A549 (cell line): ENCODE measurements around the gene ATP7B. TPM values are rescaled to one million over a fixed set of nuclear protein-coding genes. Genes with fewer than 3 reads are reported as not detected.
A peak's percentile ranks its signal among the peaks of the same experiment; 100 is the strongest.

Experiments used
- ATAC-seq, 2 experiments: fragments of 200-7000 bp in 1 of 2; fragments of >200 bp in 1 of 2; cut with Nextera tagmentation in 1 of 2; cut with Tn5 transposase in 1 of 2; 3 replicates each; pipeline versions ENCODE4 v1.8.0 to v1.9.1; 2018 to 2020; ENCODE audit warnings: mild to moderate bottlenecking in 1 of 2, moderate library complexity in 1 of 2
- CTCF ChIA-PET: fragments of 300-600 bp; sonication (Branson Sonifier 250); formaldehyde crosslinking; extraction: SDS; loops from one replicate; lab custom pipeline; 2021; ENCODE audit warnings: antibody characterized with exemption, inconsistent platforms; lab: Yijun Ruan, JAX
- POLR2A ChIA-PET: fragments of 350-600 bp; formaldehyde crosslinking; extraction: SDS; loops from one replicate; lab custom pipeline; 2021; ENCODE audit warnings: antibody characterized with exemption, inconsistent platforms; lab: Yijun Ruan, JAX
- DNase-seq, 2 experiments: peaks; one replicate each; pipeline versions ENCODE4 v3.0.0 to v3.0.0-alpha.2; 2011 to 2016; ENCODE audit warnings: low read depth in 1 of 2, low spot score in 1 of 2
- FAIRE-seq: peaks from 2 replicates; lab custom pipeline; 2011; peaks lifted over from hg19 to GRCh38; lab: Jason Lieb, UNC
- H3K27ac ChIP-seq, 2 experiments: fragments of >200 bp; sonication (Bioruptor Twin); formaldehyde crosslinking; 3 replicates each; pipeline ENCODE4 v1.5.1; 2016 to 2017
- H3K4me1 ChIP-seq: fragments of >200 bp; sonication (Bioruptor Twin); formaldehyde crosslinking; 3 replicates; pipeline ENCODE4 v1.6.1; 2016
- H3K4me2 ChIP-seq: fragments of >200 bp; sonication (Bioruptor Twin); formaldehyde crosslinking; 3 replicates; pipeline ENCODE4 v1.6.1; 2016
- H3K4me3 ChIP-seq: fragments of >200 bp; sonication (Bioruptor Twin); formaldehyde crosslinking; 3 replicates; pipeline ENCODE4 v1.5.1; 2016
- H3K9me3 ChIP-seq: fragments of >200 bp; sonication (Bioruptor Twin); formaldehyde crosslinking; 3 replicates; pipeline ENCODE4 v1.6.1; 2016
- CHD2 ChIP-seq: fragments of 150-350 bp; IDR thresholded peaks from 2 replicates; pipeline ENCODE4 v1.6.1; 2014; ENCODE audit warnings: low read length; ENCODE audit not compliant: partially characterized antibody
- CHD4 ChIP-seq: fragments of 200-600 bp; sonication (generic); IDR thresholded peaks from 2 replicates; pipeline ENCODE4 v1.6.1; 2016; ENCODE audit warnings: antibody characterized with exemption, mild to moderate bottlenecking, borderline replicate concordance
- EHF ChIP-seq: fragments of 250-450 bp; sonication (Bioruptor Pico); IDR thresholded peaks from 2 replicates; pipeline ENCODE4 v1.5.0; 2020; ENCODE audit warnings: mild to moderate bottlenecking
- EP300 ChIP-seq, 2 experiments: fragments of >200 bp; sonication (Bioruptor Twin); formaldehyde crosslinking; IDR thresholded peaks; 2 replicates in 1 of 2; 3 replicates in 1 of 2; pipeline ENCODE4 v1.6.1; 2016 to 2017
- ESRRA ChIP-seq: fragments of 150-350 bp; IDR thresholded peaks from 2 replicates; pipeline ENCODE4 v1.6.1; 2014; ENCODE audit warnings: mild to moderate bottlenecking, low read length, borderline replicate concordance
- HOXB5 ChIP-seq: fragments of 250-450 bp; sonication (Bioruptor Pico); IDR thresholded peaks from 2 replicates; pipeline ENCODE4 v1.5.0; 2020; ENCODE audit warnings: mild to moderate bottlenecking, moderate library complexity
- MAFK ChIP-seq: fragments of 450-650 bp; IDR thresholded peaks from 2 replicates; pipeline ENCODE4 v1.6.1; 2014; ENCODE audit not compliant: partially characterized antibody
- RAD21 ChIP-seq, 2 experiments: fragments of >200 bp in 1 of 2; sonication (Bioruptor Twin) in 1 of 2; formaldehyde crosslinking in 1 of 2; IDR thresholded peaks in 1 of 2; conservative IDR thresholded peaks in 1 of 2; 2 replicates in 1 of 2; 3 replicates in 1 of 2; pipeline ENCODE4 v1.6.1; 2012 to 2018; ENCODE audit warnings: inconsistent platforms in 1 of 2
- RARB ChIP-seq: fragments of 250-450 bp; sonication (Bioruptor Pico); IDR thresholded peaks from 2 replicates; pipeline ENCODE4 v1.8.0; 2021; ENCODE audit warnings: mild to moderate bottlenecking, moderate library complexity
- SMC3 ChIP-seq: fragments of >200 bp; sonication (Bioruptor Twin); formaldehyde crosslinking; IDR thresholded peaks from 3 replicates; pipeline ENCODE4 v1.6.1; 2018; ENCODE audit warnings: inconsistent platforms
- WGBS: methylation state at CpG from one replicate; pipeline ENCODE4 v1.1.6; 2017; ENCODE audit errors: missing lambda C conversion rate; 5-methylcytosine and 5-hydroxymethylcytosine counted together
- polyA plus RNA-seq, 4 experiments: library from polyadenylated mRNA; depleted of rRNA in 3 of 4; stranded (reverse); fragments of >200 nt; fragmentation: RNase III in 1 of 4; extraction: RNeasy Plus Mini Kit Qiagen cat#74134 plus additional on column Dnase treatment in 1 of 4; gene quantifications; 2 replicates in 3 of 4; 3 replicates in 1 of 4; pipeline ENCODE4 v1.2.3, GENCODE V29; 2011 to 2017
- TF ChIP-seq, protein P1 (sequence below): fragments of 200-600 bp; sonication (generic); IDR thresholded peaks from 2 replicates; pipeline ENCODE4 v1.6.1; 2016; ENCODE audit warnings: antibody characterized with exemption, mild to moderate bottlenecking, moderate library complexity
- TF ChIP-seq, protein P2 (sequence below): IDR thresholded peaks from 2 replicates; pipeline ENCODE4 v1.6.1; 2012; ENCODE audit warnings: low read depth, borderline replicate concordance
- TF ChIP-seq, protein P3 (sequence below): fragments of >200 bp; sonication (Bioruptor Twin); formaldehyde crosslinking; IDR thresholded peaks from 3 replicates; pipeline ENCODE4 v1.5.1; 2016
- TF ChIP-seq, protein P4 (sequence below): fragments of >200 bp; sonication (Bioruptor Twin); formaldehyde crosslinking; IDR thresholded peaks from 2 replicates; pipeline ENCODE4 v1.6.1; 2016
- TF ChIP-seq, protein P5 (sequence below): IDR thresholded peaks from 2 replicates; pipeline ENCODE4 v1.6.1; 2012
- TF ChIP-seq, protein P6 (sequence below): IDR thresholded peaks from 2 replicates; pipeline ENCODE4 v1.6.1; 2012
- TF ChIP-seq, protein P7 (sequence below): fragments of 450-650 bp; IDR thresholded peaks from 2 replicates; pipeline ENCODE4 v1.6.1; 2014; ENCODE audit warnings: antibody characterized with exemption

Gene ATP7B
- polyA plus RNA-seq, 2 of the 4 experiments (the other 2 are of a cell fraction), result 2.8 to 3.9 TPM

DNA sequence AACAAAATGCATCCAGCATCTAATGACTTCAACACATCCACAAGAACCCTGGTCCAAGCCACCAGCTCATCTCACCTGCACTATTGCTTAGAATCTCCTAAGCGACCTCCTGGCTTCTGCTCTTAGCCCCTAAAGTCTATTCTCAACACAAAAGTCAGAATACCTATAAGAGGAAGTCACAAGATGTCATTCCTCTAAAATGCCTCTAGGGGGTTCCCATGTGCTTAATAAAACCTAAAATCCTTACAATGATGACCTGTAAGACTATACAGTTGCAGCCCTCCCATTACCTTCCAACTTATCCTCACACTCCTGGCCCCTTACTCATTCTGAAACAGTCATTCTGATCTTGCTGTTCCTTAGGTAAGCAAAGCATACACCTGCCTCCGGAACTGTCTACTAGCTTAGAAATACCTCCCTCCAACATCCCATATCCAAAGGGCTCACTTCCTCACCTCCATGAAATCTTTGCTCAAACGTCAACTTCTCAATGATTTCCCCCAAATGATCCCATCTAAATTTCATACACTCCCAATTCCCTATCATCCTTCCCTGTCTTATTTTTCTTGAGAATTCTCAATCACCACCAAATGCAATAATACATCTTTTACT, 10.0 kb downstream of the ATP7B start:
- DNase-seq, result peak; percentile 40 to 46
- CTCF ChIA-PET, result interaction anchor here (0.6 to 3.0 kb wide), 10 partner anchors 8 to 200 kb away, joined by 3 to 22 read pairs (median 4); partner anchors contain the start of gene NEK5
- Histone ChIP-seq H3K4me3 (no peak overlapping the region), H3K4me2 (no peak overlapping the region), H3K27ac (no peak overlapping the region), H3K9me3 (no peaks in the 10 kb centered on the region), H3K4me1 (no peaks in the 10 kb centered on the region)
- TF ChIP-seq, protein P1, sequence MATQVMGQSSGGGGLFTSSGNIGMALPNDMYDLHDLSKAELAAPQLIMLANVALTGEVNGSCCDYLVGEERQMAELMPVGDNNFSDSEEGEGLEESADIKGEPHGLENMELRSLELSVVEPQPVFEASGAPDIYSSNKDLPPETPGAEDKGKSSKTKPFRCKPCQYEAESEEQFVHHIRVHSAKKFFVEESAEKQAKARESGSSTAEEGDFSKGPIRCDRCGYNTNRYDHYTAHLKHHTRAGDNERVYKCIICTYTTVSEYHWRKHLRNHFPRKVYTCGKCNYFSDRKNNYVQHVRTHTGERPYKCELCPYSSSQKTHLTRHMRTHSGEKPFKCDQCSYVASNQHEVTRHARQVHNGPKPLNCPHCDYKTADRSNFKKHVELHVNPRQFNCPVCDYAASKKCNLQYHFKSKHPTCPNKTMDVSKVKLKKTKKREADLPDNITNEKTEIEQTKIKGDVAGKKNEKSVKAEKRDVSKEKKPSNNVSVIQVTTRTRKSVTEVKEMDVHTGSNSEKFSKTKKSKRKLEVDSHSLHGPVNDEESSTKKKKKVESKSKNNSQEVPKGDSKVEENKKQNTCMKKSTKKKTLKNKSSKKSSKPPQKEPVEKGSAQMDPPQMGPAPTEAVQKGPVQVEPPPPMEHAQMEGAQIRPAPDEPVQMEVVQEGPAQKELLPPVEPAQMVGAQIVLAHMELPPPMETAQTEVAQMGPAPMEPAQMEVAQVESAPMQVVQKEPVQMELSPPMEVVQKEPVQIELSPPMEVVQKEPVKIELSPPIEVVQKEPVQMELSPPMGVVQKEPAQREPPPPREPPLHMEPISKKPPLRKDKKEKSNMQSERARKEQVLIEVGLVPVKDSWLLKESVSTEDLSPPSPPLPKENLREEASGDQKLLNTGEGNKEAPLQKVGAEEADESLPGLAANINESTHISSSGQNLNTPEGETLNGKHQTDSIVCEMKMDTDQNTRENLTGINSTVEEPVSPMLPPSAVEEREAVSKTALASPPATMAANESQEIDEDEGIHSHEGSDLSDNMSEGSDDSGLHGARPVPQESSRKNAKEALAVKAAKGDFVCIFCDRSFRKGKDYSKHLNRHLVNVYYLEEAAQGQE, result no peak
- TF ChIP-seq RAD21 (conservative IDR thresholded peaks at IDR 0.05 in 1 of 2, IDR thresholded peaks at IDR 0.05 in 1 of 2) (peak; percentile 53 to 55; a peak in 4 of 5 replicates), SMC3 (peak; percentile 26; the same call in 1 of the 3 replicates), EHF (CRISPR knock-in tag) (no peak)
- TF ChIP-seq, protein P2, sequence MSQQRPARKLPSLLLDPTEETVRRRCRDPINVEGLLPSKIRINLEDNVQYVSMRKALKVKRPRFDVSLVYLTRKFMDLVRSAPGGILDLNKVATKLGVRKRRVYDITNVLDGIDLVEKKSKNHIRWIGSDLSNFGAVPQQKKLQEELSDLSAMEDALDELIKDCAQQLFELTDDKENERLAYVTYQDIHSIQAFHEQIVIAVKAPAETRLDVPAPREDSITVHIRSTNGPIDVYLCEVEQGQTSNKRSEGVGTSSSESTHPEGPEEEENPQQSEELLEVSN, result no peak
- TF ChIP-seq, protein P3, sequence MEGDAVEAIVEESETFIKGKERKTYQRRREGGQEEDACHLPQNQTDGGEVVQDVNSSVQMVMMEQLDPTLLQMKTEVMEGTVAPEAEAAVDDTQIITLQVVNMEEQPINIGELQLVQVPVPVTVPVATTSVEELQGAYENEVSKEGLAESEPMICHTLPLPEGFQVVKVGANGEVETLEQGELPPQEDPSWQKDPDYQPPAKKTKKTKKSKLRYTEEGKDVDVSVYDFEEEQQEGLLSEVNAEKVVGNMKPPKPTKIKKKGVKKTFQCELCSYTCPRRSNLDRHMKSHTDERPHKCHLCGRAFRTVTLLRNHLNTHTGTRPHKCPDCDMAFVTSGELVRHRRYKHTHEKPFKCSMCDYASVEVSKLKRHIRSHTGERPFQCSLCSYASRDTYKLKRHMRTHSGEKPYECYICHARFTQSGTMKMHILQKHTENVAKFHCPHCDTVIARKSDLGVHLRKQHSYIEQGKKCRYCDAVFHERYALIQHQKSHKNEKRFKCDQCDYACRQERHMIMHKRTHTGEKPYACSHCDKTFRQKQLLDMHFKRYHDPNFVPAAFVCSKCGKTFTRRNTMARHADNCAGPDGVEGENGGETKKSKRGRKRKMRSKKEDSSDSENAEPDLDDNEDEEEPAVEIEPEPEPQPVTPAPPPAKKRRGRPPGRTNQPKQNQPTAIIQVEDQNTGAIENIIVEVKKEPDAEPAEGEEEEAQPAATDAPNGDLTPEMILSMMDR, result peak; percentile 52
- 19% methylated on average over 3 of the region's 3 CpGs for WGBS
- FAIRE-seq, result no peak
- ATAC-seq, result peak; percentile 68 to 82; a peak in 3 of 6 replicates
- POLR2A ChIA-PET, result no interaction called here

DNA sequence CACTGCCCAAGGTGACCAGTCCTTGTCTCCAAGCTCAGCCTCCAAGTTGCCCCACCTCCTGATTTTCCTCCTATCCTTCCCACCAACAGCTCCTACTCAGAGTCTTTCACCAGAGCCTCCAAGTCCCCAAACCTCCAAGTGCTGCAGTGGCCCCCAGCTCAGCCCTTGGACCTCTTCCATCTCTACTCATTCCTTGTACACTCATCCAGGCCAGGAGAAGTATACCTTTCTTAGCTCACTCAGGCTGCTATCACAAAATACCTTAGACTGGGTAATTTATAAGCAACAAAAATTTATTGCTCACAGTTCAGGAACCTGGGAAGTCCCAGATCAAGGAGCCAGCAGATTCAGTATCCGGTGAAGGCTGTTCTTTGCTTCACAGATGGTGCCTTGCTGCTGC, 11.3 kb downstream of the ATP7B start:
- DNase-seq (no peak), ATAC-seq (no peak), FAIRE-seq (no peak)
- TF ChIP-seq, protein P4, sequence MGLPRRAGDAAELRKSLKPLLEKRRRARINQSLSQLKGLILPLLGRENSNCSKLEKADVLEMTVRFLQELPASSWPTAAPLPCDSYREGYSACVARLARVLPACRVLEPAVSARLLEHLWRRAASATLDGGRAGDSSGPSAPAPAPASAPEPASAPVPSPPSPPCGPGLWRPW, result no peak
- TF ChIP-seq CHD4 (no peak), MAFK (no peak), CHD2 (no peak), ESRRA (no peak), RARB (no peak), HOXB5 (CRISPR knock-in tag) (no peak), EP300 (IDR thresholded peaks at IDR 0.05) (no peak)
- TF ChIP-seq, protein P5, sequence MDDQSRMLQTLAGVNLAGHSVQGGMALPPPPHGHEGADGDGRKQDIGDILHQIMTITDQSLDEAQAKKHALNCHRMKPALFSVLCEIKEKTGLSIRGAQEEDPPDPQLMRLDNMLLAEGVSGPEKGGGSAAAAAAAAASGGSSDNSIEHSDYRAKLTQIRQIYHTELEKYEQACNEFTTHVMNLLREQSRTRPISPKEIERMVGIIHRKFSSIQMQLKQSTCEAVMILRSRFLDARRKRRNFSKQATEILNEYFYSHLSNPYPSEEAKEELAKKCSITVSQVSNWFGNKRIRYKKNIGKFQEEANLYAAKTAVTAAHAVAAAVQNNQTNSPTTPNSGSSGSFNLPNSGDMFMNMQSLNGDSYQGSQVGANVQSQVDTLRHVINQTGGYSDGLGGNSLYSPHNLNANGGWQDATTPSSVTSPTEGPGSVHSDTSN, result no peak
- TF ChIP-seq, protein P6, sequence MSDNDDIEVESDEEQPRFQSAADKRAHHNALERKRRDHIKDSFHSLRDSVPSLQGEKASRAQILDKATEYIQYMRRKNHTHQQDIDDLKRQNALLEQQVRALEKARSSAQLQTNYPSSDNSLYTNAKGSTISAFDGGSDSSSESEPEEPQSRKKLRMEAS, result no peak
- TF ChIP-seq, protein P2, result no peak
- TF ChIP-seq, protein P7, sequence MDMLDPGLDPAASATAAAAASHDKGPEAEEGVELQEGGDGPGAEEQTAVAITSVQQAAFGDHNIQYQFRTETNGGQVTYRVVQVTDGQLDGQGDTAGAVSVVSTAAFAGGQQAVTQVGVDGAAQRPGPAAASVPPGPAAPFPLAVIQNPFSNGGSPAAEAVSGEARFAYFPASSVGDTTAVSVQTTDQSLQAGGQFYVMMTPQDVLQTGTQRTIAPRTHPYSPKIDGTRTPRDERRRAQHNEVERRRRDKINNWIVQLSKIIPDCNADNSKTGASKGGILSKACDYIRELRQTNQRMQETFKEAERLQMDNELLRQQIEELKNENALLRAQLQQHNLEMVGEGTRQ, result no peak
- no peak overlapping the region for H3K27ac ChIP-seq
- ChIA-PET CTCF (interaction anchor here (1.9 kb wide), 1 partner anchor 35 kb away, joined by 5 read pairs; no protein-coding TSS in a partner anchor), POLR2A (no interaction called here)
- H3K9me3 ChIP-seq, result no peaks in the 10 kb centered on the region
- H3K4me1 ChIP-seq, result no peaks in the 10 kb centered on the region
- WGBS, result 0% methylated on average over 1 of the region's 1 CpG
- H3K4me2 ChIP-seq, result no peak overlapping the region
- H3K4me3 ChIP-seq, result no peak overlapping the region
